CD4-positive, alpha-beta T cell treated with Interleukin-1 beta for 1 hour (primary cell): ENCODE measurements around the gene FOXE3.
A peak's percentile ranks its signal among the peaks of the same experiment; 100 is the strongest.

Experiments
- DNase-seq, 2 donors: peaks; one replicate each; pipeline ENCODE4 v3.0.0-alpha.2; 2020 to 2022

Gene FOXE3

GRCh38 chr1:47436304-47436978 lies 20.4 kb downstream of the FOXE3 start:
- DNase-seq, result peak; percentile 74 to 75

GRCh38 chr1:47436979-47437446 lies 20.9 kb downstream of the FOXE3 start:
- peak in 1 of 2 donors; percentile 5 for DNase-seq

GRCh38 chr1:47437447-47438164 lies 21.5 kb downstream of the FOXE3 start, which contains the start of gene FOXD2:
Gene FOXD2, plus strand, starts transcription at chr1:47438044. Its CDS starts 92 bp downstream, at chr1:47438136.
- DNase-seq, result peak; percentile 89 to 91

- DNase-seq, result peak; percentile 24 to 36
Observed at GRCh38 chr1:47438165-47439016, 22.3 kb downstream of the FOXE3 start.

DNA sequence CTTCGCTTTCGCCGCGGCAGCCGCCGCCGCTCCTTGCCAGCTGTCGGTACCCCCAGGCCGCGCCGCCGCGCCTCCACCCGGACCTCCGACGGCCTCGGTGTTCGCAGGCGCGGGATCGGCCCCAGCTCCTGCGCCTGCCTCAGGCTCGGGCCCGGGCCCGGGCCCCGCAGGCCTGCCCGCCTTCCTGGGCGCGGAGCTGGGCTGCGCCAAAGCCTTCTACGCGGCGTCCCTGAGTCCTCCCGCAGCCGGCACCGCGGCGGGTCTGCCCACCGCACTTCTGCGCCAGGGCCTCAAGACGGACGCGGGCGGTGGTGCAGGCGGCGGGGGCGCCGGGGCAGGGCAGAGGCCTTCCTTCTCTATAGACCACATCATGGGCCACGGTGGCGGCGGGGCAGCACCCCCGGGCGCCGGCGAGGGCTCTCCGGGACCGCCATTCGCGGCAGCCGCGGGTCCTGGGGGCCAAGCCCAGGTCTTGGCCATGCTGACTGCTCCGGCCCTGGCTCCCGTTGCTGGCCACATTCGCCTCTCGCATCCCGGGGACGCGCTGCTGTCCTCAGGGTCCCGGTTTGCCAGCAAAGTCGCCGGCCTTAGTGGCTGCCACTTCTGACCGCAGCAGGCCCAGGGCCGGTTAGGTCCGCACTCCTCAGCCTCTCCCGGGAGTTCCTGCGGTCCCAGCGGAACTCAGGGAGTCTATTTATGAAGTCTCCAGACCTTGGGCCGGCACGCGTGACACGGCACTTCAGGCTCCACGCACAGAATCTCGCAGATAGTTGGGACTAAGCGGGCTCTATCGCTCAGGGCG lies 23.1 kb downstream of the FOXE3 start:
- peak in 1 of 2 donors; percentile 21 for DNase-seq

GRCh38 chr1:47439819-47440598 lies 23.9 kb downstream of the FOXE3 start:
- DNase-seq, result no peak

GRCh38 chr1:47440599-47441081 lies 24.6 kb downstream of the FOXE3 start:
- DNase-seq, result no peak

DNA sequence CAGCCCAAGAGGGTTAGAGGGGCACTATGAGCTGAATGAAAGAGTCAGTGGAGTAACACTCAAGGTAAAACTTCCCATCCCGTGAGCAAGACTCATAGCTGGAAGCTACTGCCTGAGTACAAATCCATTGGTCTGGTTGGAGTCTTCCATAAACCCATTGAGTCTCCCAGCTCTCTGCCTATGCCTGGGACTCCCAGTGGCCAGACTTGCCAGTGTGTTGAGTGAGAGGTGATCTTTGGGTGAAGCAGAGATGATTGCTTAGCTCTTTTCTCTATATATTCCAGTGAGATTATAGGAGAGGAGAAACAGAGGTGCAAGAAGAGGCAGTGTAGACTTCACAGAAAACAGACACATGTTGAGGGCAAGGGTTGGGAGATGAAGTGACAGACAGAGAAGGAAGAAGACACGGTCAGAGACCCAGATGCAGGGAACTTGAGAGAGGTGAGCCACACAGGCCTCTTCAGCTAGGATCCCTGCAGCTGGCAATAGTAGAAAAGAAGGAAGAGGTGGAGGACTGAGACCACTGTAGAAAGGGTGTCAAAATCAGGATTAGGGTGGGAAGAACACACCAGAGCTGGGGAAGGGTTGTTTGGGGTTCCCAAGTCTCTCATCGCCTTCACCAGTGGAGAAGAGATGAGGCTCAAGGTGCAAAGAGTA lies 25.5 kb downstream of the FOXE3 start:
- no peak for DNase-seq

DNA sequence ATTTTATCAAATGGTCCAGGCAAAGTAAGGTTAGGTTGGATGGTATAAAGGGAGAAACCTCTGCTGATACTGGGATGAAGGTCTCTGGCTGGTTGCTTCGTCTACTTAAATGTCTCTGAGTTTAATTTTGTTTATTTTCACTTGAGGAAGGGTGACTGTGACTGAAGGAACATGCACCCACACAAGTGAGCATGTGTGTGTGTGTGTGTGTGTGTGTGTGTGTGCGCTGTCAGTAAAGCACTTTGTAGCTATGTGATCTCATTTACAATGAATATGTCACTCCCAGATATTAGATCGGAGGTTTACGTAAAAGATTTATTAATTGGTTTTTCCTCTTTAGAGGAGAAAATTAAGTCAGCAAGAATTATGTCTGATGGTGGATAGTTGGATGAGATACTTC lies 26.1 kb downstream of the FOXE3 start:
- DNase-seq, result no peak

DNA sequence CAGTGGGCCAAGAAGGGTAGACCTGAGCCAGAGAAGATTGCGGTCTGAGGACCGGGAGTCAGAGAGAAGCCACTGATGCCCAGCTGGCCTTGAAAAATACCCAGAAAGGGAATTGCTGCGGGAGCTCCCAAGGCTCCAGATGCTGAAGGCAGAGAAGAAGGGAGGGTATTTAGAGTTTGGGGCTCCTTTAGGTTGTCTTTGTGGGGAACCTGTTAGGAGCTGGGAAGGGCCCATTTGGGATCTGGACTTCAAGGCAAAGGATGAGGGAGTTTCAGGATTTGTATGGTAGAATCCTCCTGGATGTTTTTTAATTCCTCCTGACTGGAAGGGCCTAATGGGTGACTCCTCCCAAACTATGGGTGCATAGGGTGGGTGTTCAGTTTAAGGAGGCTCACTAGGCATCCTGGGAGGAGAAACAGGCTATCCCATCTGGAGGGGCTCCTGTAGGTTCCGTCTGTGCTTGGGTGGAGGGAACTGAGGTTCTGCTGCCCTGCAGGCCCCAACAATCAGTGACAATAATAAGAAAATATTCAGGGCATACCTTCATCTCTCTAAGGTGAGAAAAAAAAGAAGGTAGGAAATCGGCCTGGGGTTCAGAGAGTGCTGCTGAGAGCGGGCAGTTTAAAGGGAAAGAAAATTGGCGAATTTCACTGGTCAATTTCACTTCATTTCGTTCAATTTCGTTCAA lies 26.9 kb downstream of the FOXE3 start:
- no peak for DNase-seq

GRCh38 chr1:47443530-47444296 lies 27.6 kb downstream of the FOXE3 start:
- DNase-seq, result no peak

GRCh38 chr1:47444297-47444561 lies 28.1 kb downstream of the FOXE3 start:
- DNase-seq, result no peak

DNA sequence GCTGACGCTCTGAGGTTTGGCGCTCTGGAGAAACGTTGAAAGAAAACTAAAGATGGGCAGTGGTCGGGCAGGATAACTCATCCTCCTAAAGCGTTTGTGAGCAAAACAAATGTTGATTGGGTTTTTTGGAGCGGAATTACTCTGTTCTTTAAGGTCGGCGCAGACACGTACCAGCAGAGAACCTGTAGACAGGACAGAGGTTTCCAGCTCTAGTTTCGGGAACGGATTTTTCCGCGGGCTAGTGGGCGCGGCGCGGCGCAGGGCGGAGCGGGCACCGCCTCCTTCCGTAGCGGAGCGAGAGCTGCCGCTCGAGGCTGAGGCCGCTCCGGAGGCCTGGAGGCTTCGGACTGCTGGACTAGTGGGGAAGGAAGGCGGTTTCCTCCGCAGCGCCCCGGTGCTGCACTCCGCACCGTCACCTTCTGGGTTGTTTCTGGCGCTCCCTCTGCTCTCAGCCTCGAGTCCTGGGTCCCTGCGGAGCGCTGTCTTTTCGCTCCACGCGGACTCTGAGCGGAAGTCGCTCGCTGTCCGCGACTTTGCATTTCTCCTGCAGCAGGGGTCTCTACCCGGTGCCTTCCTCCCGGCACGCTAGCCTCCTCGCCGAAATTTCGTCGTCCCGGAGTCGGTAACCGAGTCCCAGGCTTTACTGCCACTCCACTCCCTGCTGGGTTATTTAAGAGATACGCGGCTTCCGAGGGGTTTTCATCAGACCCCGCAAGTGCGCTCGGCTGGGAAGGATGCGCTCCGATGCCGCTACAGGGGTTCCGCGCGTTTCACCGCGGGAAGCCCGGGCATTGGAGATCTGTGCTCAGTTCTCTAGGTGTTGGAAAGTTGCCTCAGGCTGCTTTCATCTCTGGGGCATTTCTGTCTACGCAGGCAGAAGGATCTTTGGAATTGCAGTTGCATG lies 28.7 kb downstream of the FOXE3 start:
- peak in 1 of 2 donors; percentile 22 for DNase-seq

DNA sequence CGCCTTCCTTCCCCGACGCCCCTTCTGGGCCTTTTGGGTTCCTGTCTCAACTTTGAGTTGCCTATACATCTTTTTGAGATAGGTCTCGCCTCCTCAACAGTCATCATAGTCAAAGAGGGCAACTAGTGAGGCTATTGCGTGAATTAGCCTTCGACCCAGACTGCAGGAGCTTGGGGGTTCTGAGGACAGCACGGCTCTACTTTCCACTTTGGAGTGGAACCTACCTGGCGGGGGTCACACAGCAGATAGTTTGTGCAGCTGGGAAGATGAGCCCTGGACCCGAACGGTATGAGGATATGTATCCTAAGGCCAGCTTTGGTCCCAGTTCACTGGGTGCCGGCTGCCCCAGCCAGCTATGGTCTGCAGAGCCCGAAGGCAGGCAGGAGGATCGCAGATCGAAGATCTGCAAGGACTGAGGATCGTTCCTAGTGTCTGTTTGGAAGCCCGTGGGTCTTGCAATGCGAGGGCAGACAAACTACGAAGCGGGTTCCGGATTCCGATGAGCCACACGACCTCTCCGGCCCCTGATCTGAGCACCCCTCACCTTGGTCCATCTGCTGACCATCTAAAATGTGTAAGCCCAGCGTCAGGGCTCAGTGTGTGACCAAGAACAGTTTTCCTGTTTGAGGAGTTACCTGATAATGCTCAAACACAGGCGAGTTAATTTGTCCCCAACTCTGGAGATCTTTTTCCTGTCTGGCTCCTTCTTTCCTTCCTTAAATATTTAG lies 29.9 kb downstream of the FOXE3 start:
- DNase-seq, result no peak

DNA sequence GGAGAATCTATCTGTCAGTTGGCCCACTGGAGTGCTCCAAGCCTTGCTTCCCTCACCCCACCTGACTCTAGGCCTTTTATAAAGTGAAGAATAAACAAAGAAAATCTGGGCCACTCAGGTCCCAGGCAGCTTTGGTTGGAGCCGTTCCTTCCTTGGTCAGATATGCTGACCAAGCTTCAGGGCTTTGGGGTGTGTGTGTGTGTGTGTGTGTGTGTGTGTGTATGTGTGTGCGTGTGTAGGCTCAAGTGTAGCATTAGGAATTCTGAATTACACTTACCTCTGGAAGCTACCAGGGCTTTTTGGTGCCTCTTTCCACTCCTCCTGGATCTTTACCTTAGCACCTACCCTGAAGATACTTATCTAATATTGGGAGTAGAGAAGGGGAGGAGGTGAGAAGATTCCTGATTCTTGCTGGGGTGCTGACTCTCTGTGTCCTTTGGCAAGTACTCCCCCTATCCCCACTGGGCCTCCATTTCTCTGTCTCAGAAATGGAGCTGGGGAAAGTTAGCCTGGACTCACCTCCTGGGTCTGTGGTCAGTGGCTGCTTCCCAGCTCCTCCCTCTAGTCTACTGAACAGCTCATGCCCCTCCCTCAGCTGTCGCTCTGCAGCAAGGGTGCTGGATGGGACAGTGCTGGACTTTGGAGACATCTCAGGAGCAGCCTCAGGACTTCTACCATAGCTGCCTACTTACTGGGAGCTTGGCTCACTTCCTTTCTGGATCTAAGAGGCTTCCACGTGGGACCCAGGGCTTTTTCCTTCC lies 32.6 kb downstream of the FOXE3 start:
- DNase-seq, result no peak

- no peak for DNase-seq
Observed at GRCh38 chr1:47449822-47450552, 33.9 kb downstream of the FOXE3 start.
